Measurements from ENCODE around the gene TIMP3. TPM values are rescaled to one million over a fixed set of nuclear protein-coding genes. Genes with fewer than 3 reads are reported as not detected.

TIMP3 gene
- total and polyA plus RNA-seq, 2 donors (not counting 3 experiments of a cell fraction or from before 2014, with no cell fraction given): 0.22 to 2.0 TPM

GRCh38 chr22:32862083-32862482 lies 60.6 kb downstream of the TIMP3 start:
- H3K9me3 ChIP-seq (replicated peaks; ENCODE audit: control insufficient read depth, insufficient read depth, low read length): peaks cover 7% of the 10 kb centered on the region
- no peaks in the 10 kb centered on the region for H3K4me1 ChIP-seq (ENCODE audit: control insufficient read depth, extremely low read depth, insufficient read depth, low read length)
- no peaks in the 10 kb centered on the region for H3K36me3 ChIP-seq (ENCODE audit: control insufficient read depth in 2 of 2, extremely low read depth in 1 of 2, insufficient read depth in 2 of 2, low read length in 2 of 2)
- intact Hi-C loops (cut with micrococcal nuclease) (no loop called here), dilution Hi-C loops (cut with MboI; ENCODE audit: extremely low pct_ligation_motif_present, low sequenced_read_pairs) (no loop called here)
- ChIA-PET POLR2A (no interaction called here), CTCF (no interaction called here)
- FAIRE-seq: no peak
- no peak for DNase-seq (ENCODE audit: low read depth, low spot score)
- no peak overlapping the region for H3K4me3 ChIP-seq (replicated peaks in 1 of 3; ENCODE audit: insufficient read depth in 1 of 3, low read depth in 1 of 3, low read length in 3 of 3)
- no peak overlapping the region for H2AFZ ChIP-seq (ENCODE audit: low read depth, low read length)
- H3K79me2 ChIP-seq (ENCODE audit: control insufficient read depth, insufficient read depth, low read length): no peaks in the 10 kb centered on the region
- no peaks in the 10 kb centered on the region for H4K20me1 ChIP-seq (replicated peaks; ENCODE audit: control insufficient read depth, extremely low read depth, insufficient read depth, low read length)
- BruUV-seq (replicated peaks): no TSS peak
- no peaks in the 10 kb centered on the region for H3K27me3 ChIP-seq (ENCODE audit: control insufficient read depth in 2 of 2, insufficient read depth in 2 of 2, low read length in 2 of 2)
- TF ChIP-seq JUN (IDR thresholded peaks at IDR 0.05; ENCODE audit: borderline replicate concordance, insufficient read depth, insufficient read length, low read depth) (no peak), POLR2A (IDR thresholded peaks at IDR 0.05; ENCODE audit: low read depth, low read length) (no peak), EZH2 (IDR thresholded peaks at IDR 0.05; ENCODE audit: borderline replicate concordance, low read depth, low read length, severe bottlenecking) (no peak), POLR2AphosphoS5 (IDR thresholded peaks at IDR 0.05; ENCODE audit: insufficient read depth, low read depth, low read length) (no peak), MYC (IDR thresholded peaks at IDR 0.05; ENCODE audit: low read depth, low read length) (no peak), GATA2 (IDR thresholded peaks at IDR 0.05; ENCODE audit: insufficient read depth, insufficient read length, low read depth, low read length) (no peak), FOS (IDR thresholded peaks at IDR 0.05; ENCODE audit: borderline replicate concordance, insufficient read depth, low read length) (no peak), CTCF (IDR thresholded peaks at IDR 0.05; ENCODE audit: extremely low read depth in 1 of 2, insufficient read depth in 1 of 2, low read depth in 1 of 2, low read length in 2 of 2) (no peak), MAX (IDR thresholded peaks at IDR 0.05; ENCODE audit: insufficient read depth, insufficient read length) (no peak)
- H3K9ac ChIP-seq (replicated peaks; ENCODE audit: extremely low read depth, insufficient read depth, low read length): no peak overlapping the region
- H3K9me1 ChIP-seq (replicated peaks; ENCODE audit: control insufficient read depth, extremely low read depth, insufficient read depth, low read length): no peaks in the 10 kb centered on the region
- H3K4me2 ChIP-seq (ENCODE audit: insufficient read depth, low read length): no peak overlapping the region
- no peak overlapping the region for H3K27ac ChIP-seq (ENCODE audit: insufficient read depth, low read depth, low read length)
